HG03342 (cell line): ENCODE measurements around the gene CNPY2.

Source experiments
- ATAC-seq: cut with Tn5 transposase; IDR thresholded peaks from one replicate; pipeline ENCODE4 v1.9.1; 2021; ENCODE audit warnings: mild to moderate bottlenecking, moderate library complexity; ENCODE audit not compliant: unreplicated experiment

The CNPY2 gene

GRCh38 chr12:56260380-56260779 is 55.4 kb downstream of the CNPY2 start:
- no peak for ATAC-seq
